ENCODE measurements around the gene CYP51A1.

GRCh38 chr7:92119213-92119759 lies 15.0 kb downstream of the CYP51A1 start:
- TF ChIP-seq TAF1 (IDR thresholded peaks at IDR 0.05; ENCODE audit: low read depth), result no peak
- no peak for TF ChIP-seq EGR1 (IDR thresholded peaks at IDR 0.05)
- TF ChIP-seq REST (IDR thresholded peaks at IDR 0.05; ENCODE audit: low read depth), result no peak
- TF ChIP-seq FOXM1 (IDR thresholded peaks at IDR 0.05; ENCODE audit: borderline replicate concordance, low read depth), result no peak

Measured in Ishikawa (cell line).